IgD-negative memory B cell (primary cell): ENCODE data around the gene TMPRSS15. TPM values are rescaled to one million over a fixed set of nuclear protein-coding genes. Genes with fewer than 3 reads are reported as not detected.

ENCODE experiments used
- H3K27ac Mint-ChIP-seq, 3 donors: one replicate each; pipeline ENCODE4 v1.8.0; 2020 to 2022; ENCODE audit warnings: mild to moderate bottlenecking in 3 of 3, mixed read lengths in 3 of 3, moderate library complexity in 1 of 3
- H3K27me3 Mint-ChIP-seq: one replicate; pipeline ENCODE4 v1.8.0; 2021; ENCODE audit warnings: mixed read lengths
- H3K36me3 Mint-ChIP-seq: one replicate; pipeline ENCODE4 v1.8.0; 2020; ENCODE audit warnings: mild to moderate bottlenecking, mixed read lengths
- H3K4me1 Mint-ChIP-seq, 3 donors: one replicate each; pipeline ENCODE4 v1.8.0; 2020 to 2022; ENCODE audit warnings: mixed read lengths in 3 of 3, mild to moderate bottlenecking in 1 of 3
- H3K4me3 Mint-ChIP-seq, 4 donors: one replicate each; pipeline ENCODE4 v1.8.0; 2020 to 2022; ENCODE audit warnings: mild to moderate bottlenecking in 4 of 4, mixed read lengths in 4 of 4, moderate library complexity in 3 of 4
- H3K9me3 Mint-ChIP-seq, 3 donors: one replicate each; pipeline ENCODE4 v1.8.0; 2020 to 2021; ENCODE audit warnings: mixed read lengths in 3 of 3, mild to moderate bottlenecking in 1 of 3
- polyA plus RNA-seq: library from polyadenylated mRNA; unstranded; fragments of 300-500 nt; fragmentation: Illumina TruSeq; gene quantifications from one replicate; pipeline ENCODE4 v1.2.3, GENCODE V29; 2021

The TMPRSS15 gene
- polyA plus RNA-seq, 1 donor from 2014 or later = not detected

DNA sequence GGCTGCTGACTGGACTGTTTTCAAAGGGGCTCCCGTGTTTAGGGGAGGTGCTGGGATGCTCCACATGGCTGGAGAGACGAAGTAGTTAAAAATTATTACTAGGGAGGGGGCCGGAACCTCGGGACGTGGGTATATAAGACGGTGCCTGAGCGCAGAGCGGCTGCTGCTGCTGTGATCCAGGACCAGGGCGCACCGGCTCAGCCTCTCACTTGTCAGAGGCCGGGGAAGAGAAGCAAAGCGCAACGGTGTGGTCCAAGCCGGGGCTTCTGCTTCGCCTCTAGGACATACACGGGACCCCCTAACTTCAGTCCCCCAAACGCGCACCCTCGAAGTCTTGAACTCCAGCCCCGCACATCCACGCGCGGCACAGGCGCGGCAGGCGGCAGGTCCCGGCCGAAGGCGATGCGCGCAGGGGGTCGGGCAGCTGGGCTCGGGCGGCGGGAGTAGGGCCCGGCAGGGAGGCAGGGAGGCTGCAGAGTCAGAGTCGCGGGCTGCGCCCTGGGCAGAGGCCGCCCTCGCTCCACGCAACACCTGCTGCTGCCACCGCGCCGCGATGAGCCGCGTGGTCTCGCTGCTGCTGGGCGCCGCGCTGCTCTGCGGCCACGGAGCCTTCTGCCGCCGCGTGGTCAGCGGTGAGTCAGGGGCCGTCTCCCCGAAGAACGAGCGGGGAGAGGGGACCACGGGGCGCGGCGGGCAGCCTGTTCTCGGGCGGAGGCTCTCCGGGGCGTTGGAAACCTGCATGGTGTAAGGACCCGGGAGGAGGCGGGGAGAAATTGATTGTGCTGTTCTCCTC lies 158.7 kb downstream of the TMPRSS15 start, which contains the start of gene CHODL:
CHODL (plus strand) TSS at position 163 of the 793 bp plus-strand sequence; CDS start at position 554, 391 bp downstream.
- Mint-ChIP-seq H3K4me3 (no peak within 1 kb of the TSS), H3K27me3 (peaks cover 11% of the 10 kb centered on the region), H3K9me3 (peaks cover 0 to 3% (median 0%) of the 10 kb centered on the region in 3 donors), H3K4me1 (no peaks in the 10 kb centered on the region), H3K27ac (no peak within 1 kb of the TSS), H3K36me3 (no peaks in the 10 kb centered on the region)

DNA sequence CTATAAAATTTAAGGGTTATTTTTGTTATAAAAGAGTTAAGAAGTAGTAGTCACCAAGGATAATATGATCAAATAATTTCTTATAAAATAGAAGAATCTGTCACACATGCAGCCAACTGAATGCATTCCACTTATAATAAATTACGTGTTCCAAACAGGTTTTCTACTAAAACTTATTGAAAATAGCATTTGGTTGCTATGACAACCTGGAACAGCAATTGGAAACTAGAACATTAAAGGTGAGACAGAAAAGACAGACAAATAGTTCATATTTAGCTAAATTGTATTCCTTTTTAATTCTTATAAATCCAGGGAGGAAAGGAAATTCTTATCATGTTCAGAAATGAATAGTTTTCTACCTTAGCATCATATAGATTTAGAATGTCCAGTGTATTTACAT lies 168.0 kb downstream of the TMPRSS15 start:
- H3K4me3 Mint-ChIP-seq = no peak overlapping the region
- H3K9me3 Mint-ChIP-seq = peaks cover 0 to 8% (median 2%) of the 10 kb centered on the region in 3 donors
- H3K27me3 Mint-ChIP-seq = no peaks in the 10 kb centered on the region
- no peaks in the 10 kb centered on the region for H3K36me3 Mint-ChIP-seq
- H3K27ac Mint-ChIP-seq = no peak overlapping the region
- H3K4me1 Mint-ChIP-seq = no peaks in the 10 kb centered on the region

DNA sequence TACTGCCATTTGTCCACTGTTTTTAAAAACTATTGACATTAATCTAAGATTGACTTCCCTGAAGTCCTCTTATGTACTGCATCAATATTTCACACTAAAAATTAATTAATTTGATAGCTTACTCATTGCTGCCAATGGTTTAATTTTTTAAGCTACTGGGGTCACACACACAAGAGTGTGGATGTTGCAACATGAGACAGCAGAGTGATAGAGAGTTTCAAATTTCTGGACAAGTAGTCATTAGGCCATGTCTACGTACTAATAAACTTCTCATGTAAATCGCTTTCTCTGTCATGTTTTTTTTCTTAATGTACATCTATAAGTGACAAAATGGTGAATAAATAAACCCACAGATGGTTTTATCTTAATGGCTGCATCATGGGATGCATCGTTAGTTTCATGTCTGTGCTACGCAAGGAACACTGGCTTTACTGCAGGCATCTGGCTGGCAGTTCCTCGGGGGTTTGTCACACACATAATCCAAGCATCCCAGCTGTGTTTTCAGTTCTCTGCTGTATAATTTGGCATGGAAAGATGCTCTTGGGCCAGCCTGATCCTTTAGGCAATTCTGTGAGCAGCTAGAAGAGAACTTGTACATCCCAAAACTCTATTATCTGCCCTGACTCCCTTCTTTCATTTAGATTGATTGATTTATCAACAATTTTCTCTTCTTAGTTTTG lies 175.4 kb downstream of the TMPRSS15 start:
- no peaks in the 10 kb centered on the region for H3K27me3 Mint-ChIP-seq
- no peak overlapping the region for H3K27ac Mint-ChIP-seq
- H3K9me3 Mint-ChIP-seq = peaks cover 0 to 2% (median 0%) of the 10 kb centered on the region in 3 donors
- no peaks in the 10 kb centered on the region for H3K36me3 Mint-ChIP-seq
- no peak overlapping the region for H3K4me3 Mint-ChIP-seq
- H3K4me1 Mint-ChIP-seq = no peaks in the 10 kb centered on the region

DNA sequence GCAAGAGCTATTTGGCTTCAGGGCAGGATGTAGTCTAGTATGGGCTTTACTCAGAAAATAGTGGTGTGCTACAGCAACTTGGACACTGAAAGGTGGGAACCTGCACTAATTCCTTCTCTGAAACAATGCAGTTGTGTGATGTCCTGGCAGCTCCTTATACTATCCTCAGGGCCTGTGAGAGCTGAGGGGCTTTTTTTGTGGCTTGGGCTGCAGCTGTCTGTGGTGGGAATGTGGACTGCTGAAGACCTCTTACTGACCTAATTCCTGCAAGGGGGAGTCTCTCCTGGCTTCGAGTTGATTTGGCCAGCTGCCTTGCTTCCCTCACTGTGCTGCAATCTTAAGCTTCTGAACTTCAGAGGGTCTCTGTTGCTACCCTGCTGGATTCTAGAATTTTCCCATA lies 181.2 kb downstream of the TMPRSS15 start:
- H3K4me3 Mint-ChIP-seq = no peak overlapping the region
- peaks cover 4% of the 10 kb centered on the region for H3K36me3 Mint-ChIP-seq
- no peak overlapping the region for H3K27ac Mint-ChIP-seq
- H3K4me1 Mint-ChIP-seq = no peaks in the 10 kb centered on the region
- no peaks in the 10 kb centered on the region for H3K27me3 Mint-ChIP-seq
- H3K9me3 Mint-ChIP-seq = peaks cover 4 to 23% (median 9%) of the 10 kb centered on the region in 3 donors

DNA sequence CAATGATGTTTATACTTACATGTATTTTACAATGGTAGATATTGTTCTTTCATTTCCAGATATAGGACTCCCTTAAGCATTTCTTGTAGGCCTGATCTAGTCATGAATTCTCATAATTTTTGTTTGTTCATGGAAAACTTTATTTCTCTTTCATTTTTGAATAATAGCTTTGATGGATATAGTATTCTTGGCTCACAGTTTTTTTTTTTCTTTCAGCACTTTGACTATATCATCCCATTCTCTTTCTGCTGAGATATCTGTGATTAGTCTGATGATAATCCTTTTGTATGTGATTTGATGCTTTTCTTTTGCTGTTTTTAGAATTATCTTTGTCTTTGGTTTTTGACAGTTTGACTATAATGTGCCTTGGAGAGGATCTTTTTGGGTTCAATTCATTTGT lies 183.1 kb downstream of the TMPRSS15 start:
- Mint-ChIP-seq H3K36me3 (peaks cover 4% of the 10 kb centered on the region), H3K27me3 (no peaks in the 10 kb centered on the region)

More for the DNA sequence above, 183.1 kb downstream of the TMPRSS15 start:
- H3K27ac Mint-ChIP-seq = no peak overlapping the region
- peaks cover 4 to 27% (median 11%) of the 10 kb centered on the region in 3 donors for H3K9me3 Mint-ChIP-seq
- H3K4me1 Mint-ChIP-seq = no peaks in the 10 kb centered on the region
- H3K4me3 Mint-ChIP-seq = no peak overlapping the region

Other genes starting within 250 kb of the TMPRSS15 start
- 0.21 TPM for gene CHODL, start 159.0 kb downstream of the TMPRSS15 start, polyA plus RNA-seq